Karpas-422 (cell line): Measurements from ENCODE around the gene OR11L1. TPM values are rescaled to one million over a fixed set of nuclear protein-coding genes. Genes with fewer than 3 reads are reported as not detected.

ENCODE experiments used
- DNase-seq: peaks from one replicate; pipeline ENCODE4 v3.0.0-alpha.2; 2015
- H2AFZ ChIP-seq: fragments of 200-600 bp; sonication (generic); 2 replicates; pipeline ENCODE4 v1.6.1; 2014; ENCODE audit warnings: antibody characterized with exemption, low read length, mixed read lengths
- H3K27ac ChIP-seq: fragments of 200-600 bp; sonication (generic); 2 replicates; pipeline ENCODE4 v1.5.1; 2014; ENCODE audit warnings: mild to moderate bottlenecking, low read length, moderate library complexity
- H3K27me3 ChIP-seq: fragments of 200-600 bp; sonication (generic); 2 replicates; pipeline ENCODE4 v1.6.1; 2014; ENCODE audit warnings: low read length, mixed read lengths
- H3K36me3 ChIP-seq: fragments of 200-600 bp; sonication (generic); 2 replicates; pipeline ENCODE4 v1.6.1; 2014; ENCODE audit warnings: low read length, mixed read lengths; ENCODE audit not compliant: insufficient read depth
- H3K4me1 ChIP-seq: fragments of 200-600 bp; sonication (generic); 2 replicates; pipeline ENCODE4 v1.6.1; 2014; ENCODE audit warnings: mild to moderate bottlenecking, low read length, mixed read lengths
- H3K4me2 ChIP-seq: fragments of 200-600 bp; sonication (generic); 2 replicates; pipeline ENCODE4 v1.6.1; 2014; ENCODE audit warnings: low read length, low read depth, mild to moderate bottlenecking; ENCODE audit not compliant: poor library complexity, severe bottlenecking
- H3K4me3 ChIP-seq: fragments of 200-600 bp; sonication (generic); 2 replicates; pipeline ENCODE4 v1.5.1; 2014; ENCODE audit warnings: mild to moderate bottlenecking, antibody characterized with exemption, low read length, mixed read lengths
- H3K79me2 ChIP-seq: fragments of 200-600 bp; sonication (generic); 2 replicates; pipeline ENCODE4 v1.6.1; 2014; ENCODE audit warnings: mild to moderate bottlenecking, low read length, mixed read lengths
- H3K9ac ChIP-seq: fragments of 200-600 bp; sonication (generic); 2 replicates; pipeline ENCODE4 v1.6.0; 2014; ENCODE audit warnings: low read length
- H3K9me2 ChIP-seq: fragments of 200-600 bp; sonication (generic), shearing (Covaris generic); replicated peaks from 2 replicates; pipeline ENCODE4 v1.6.0; 2014; ENCODE audit warnings: mild to moderate bottlenecking, low read length, moderate library complexity; ENCODE audit not compliant: insufficient read depth
- H3K9me3 ChIP-seq: fragments of 300-700, 200-600 bp; sonication (generic); 2 replicates; pipeline ENCODE4 v1.6.1; 2014; ENCODE audit warnings: low read length, mixed read lengths
- H4K20me1 ChIP-seq: fragments of 200-600 bp; sonication (generic); 2 replicates; pipeline ENCODE4 v1.6.1; 2014; ENCODE audit warnings: mild to moderate bottlenecking, antibody characterized with exemption, low read length, low read depth; ENCODE audit not compliant: insufficient read depth
- total RNA-seq: library from RNA; depleted of rRNA; stranded (reverse); fragments of >200 nt; shearing (Covaris generic); gene quantifications from 2 replicates; pipeline ENCODE4 v1.2.3, GENCODE V29; 2014; ENCODE audit warnings: low replicate concordance; rRNA removed

OR11L1 gene, protein sequence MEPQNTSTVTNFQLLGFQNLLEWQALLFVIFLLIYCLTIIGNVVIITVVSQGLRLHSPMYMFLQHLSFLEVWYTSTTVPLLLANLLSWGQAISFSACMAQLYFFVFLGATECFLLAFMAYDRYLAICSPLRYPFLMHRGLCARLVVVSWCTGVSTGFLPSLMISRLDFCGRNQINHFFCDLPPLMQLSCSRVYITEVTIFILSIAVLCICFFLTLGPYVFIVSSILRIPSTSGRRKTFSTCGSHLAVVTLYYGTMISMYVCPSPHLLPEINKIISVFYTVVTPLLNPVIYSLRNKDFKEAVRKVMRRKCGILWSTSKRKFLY
- not detected in 2 replicates for total RNA-seq

GRCh38 chr1:247841796-247842195 lies at the start of gene OR11L1:
Gene OR11L1 (minus strand): TSS chr1:247841896. CDS start chr1:247841896, 0 bp downstream.
- no peak within 1 kb of the TSS for H3K4me3 ChIP-seq
- no peak within 1 kb of the TSS for H3K9ac ChIP-seq
- no peaks in the 10 kb centered on the region for H3K79me2 ChIP-seq
- H3K27ac ChIP-seq: no peak within 1 kb of the TSS
- H2AFZ ChIP-seq: no peak within 1 kb of the TSS
- no peak for DNase-seq
- H3K9me3 ChIP-seq: no peaks in the 10 kb centered on the region
- no peaks in the 10 kb centered on the region for H3K9me2 ChIP-seq
- H4K20me1 ChIP-seq: no peaks in the 10 kb centered on the region
- H3K27me3 ChIP-seq: no peaks in the 10 kb centered on the region
- no peaks in the 10 kb centered on the region for H3K4me1 ChIP-seq
- no peak within 1 kb of the TSS for H3K4me2 ChIP-seq
- H3K36me3 ChIP-seq: no peaks in the 10 kb centered on the region

GRCh38 chr1:247884797-247885413 lies 43.2 kb upstream of the OR11L1 start:
- Histone ChIP-seq H3K9me3 (no peaks in the 10 kb centered on the region), H3K9me2 (no peaks in the 10 kb centered on the region), H2AFZ (no peak overlapping the region), H3K4me2 (no peak overlapping the region), H3K79me2 (no peaks in the 10 kb centered on the region), H3K27me3 (no peaks in the 10 kb centered on the region), H3K4me1 (no peaks in the 10 kb centered on the region), H3K9ac (no peak overlapping the region), H3K36me3 (no peaks in the 10 kb centered on the region), H3K4me3 (no peak overlapping the region), H4K20me1 (no peaks in the 10 kb centered on the region), H3K27ac (no peak overlapping the region)
- no peak for DNase-seq

DNA sequence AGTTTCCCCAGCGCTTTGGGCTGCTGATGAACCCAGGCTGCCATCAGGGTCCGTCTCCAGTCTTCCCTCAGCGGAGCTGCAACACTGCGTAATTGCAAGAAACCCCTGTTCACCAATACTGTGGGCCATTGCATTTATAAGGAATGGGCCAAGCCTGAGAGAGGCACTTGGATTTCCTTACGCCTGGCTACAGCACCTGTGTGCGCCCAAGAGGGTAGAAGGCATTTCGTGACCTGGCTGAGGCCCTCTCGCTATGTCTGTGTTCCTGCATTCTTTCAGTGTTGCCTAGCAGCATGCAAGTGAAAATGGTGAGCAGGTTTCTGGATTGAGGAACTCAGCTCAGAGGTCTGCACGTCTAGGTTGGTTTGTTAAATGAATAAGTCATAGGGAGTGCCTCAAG lies 41.6 kb upstream of the OR11L1 start:
- Histone ChIP-seq H3K4me2 (no peak overlapping the region), H2AFZ (no peak overlapping the region), H3K4me1 (no peaks in the 10 kb centered on the region), H3K9ac (no peak overlapping the region), H3K27ac (no peak overlapping the region), H3K36me3 (no peaks in the 10 kb centered on the region), H4K20me1 (no peaks in the 10 kb centered on the region), H3K9me2 (no peaks in the 10 kb centered on the region), H3K9me3 (no peaks in the 10 kb centered on the region), H3K27me3 (no peaks in the 10 kb centered on the region), H3K4me3 (no peak overlapping the region), H3K79me2 (no peaks in the 10 kb centered on the region)
- no peak for DNase-seq

DNA sequence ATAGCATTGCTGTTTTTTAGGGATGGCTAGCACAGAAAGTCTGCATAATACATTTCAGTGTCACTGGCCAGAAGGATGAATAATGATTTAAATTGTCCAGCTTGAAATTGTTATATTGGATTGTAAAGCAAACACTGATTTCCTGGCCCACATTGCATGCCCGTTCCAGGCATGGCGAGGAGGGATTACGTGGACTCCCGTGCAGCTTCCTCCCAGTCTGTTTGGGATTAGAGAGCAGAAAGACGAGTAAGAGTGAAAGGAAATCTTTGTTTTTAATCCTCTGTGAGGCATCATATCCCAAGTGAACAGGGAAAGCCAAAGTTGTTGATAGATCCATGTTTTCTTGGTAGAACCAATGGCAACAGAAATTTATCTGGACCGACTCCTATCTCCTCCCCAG lies 23.7 kb upstream of the OR11L1 start:
- Histone ChIP-seq H3K4me2 (no peak overlapping the region), H3K27ac (no peak overlapping the region), H3K36me3 (no peaks in the 10 kb centered on the region), H3K27me3 (no peaks in the 10 kb centered on the region), H3K9me2 (no peaks in the 10 kb centered on the region), H3K4me3 (no peak overlapping the region), H3K9ac (no peak overlapping the region), H3K4me1 (no peaks in the 10 kb centered on the region), H2AFZ (no peak overlapping the region), H3K9me3 (peaks cover 10% of the 10 kb centered on the region), H4K20me1 (no peaks in the 10 kb centered on the region), H3K79me2 (no peaks in the 10 kb centered on the region)
- no peak for DNase-seq

- DNase-seq: no peak
- H3K9ac ChIP-seq: no peak overlapping the region
- no peaks in the 10 kb centered on the region for H3K4me1 ChIP-seq
- no peaks in the 10 kb centered on the region for H3K79me2 ChIP-seq
- H3K36me3 ChIP-seq: no peaks in the 10 kb centered on the region
- no peak overlapping the region for H2AFZ ChIP-seq
- peaks cover 2% of the 10 kb centered on the region for H3K9me3 ChIP-seq
- H4K20me1 ChIP-seq: no peaks in the 10 kb centered on the region
- H3K9me2 ChIP-seq: no peaks in the 10 kb centered on the region
- no peak overlapping the region for H3K4me2 ChIP-seq
- H3K4me3 ChIP-seq: no peak overlapping the region
- H3K27ac ChIP-seq: no peak overlapping the region
- H3K27me3 ChIP-seq: no peaks in the 10 kb centered on the region
Measured at GRCh38 chr1:247864644-247865043, 22.9 kb upstream of the OR11L1 start.

DNA sequence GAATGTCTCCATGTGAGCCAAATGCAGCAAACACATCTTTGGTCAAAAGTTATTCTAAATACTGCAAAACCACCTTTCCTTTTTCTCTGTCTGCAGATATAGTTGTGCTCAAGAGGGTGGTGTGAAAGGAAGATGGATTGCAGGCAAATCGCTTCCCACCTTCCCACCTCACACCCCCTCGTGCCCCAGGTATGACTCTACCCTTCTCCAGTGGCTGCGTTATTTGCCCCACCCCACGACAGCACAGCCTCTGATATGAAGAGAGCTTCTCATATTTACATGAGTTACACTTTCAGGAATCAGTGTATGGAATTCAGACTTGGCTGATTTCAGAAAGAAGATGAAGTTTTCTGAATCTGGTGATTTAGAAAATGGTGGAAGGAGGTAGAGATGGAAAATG lies 21.1 kb upstream of the OR11L1 start:
- H3K79me2 ChIP-seq: no peaks in the 10 kb centered on the region
- DNase-seq: no peak
- no peaks in the 10 kb centered on the region for H3K9me3 ChIP-seq
- no peak overlapping the region for H3K4me2 ChIP-seq
- H3K9me2 ChIP-seq: no peaks in the 10 kb centered on the region
- H3K36me3 ChIP-seq: no peaks in the 10 kb centered on the region
- H2AFZ ChIP-seq: no peak overlapping the region
- no peak overlapping the region for H3K4me3 ChIP-seq
- no peak overlapping the region for H3K9ac ChIP-seq
- no peaks in the 10 kb centered on the region for H3K27me3 ChIP-seq
- H3K27ac ChIP-seq: no peak overlapping the region
- H4K20me1 ChIP-seq: no peaks in the 10 kb centered on the region
- no peaks in the 10 kb centered on the region for H3K4me1 ChIP-seq

DNA sequence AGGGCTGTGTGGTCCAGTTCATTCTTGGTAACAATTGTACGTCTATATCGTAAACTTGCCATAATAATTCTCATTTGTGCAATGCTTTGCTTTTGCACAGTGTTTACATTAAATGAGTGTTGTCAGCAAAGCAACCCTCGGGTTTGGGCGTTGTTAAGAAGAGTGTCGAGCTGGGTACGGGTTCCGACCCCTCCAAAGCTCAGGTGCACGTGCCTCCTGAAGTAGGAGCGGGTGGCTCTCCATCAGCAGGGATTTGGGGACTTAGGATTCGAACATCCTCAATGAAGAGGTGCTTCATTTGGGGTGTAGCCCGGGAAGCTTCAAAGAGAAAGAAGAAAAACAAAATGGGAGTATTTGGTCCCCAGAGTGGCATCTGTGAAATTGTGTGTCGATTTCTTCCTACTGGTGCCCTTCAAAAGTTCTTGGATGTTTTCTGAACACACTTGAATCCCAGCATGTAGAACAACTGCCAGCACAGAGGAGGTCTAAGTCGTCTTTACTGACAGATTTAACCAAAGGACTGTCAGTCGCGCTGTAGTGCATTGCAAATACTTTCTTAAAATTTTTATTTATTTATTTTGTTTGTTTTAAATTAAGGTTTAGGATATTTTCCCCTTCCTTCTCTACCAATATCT lies 16.4 kb upstream of the OR11L1 start:
- Histone ChIP-seq H3K4me3 (no peak overlapping the region), H3K9me2 (no peaks in the 10 kb centered on the region), H3K4me2 (no peak overlapping the region), H3K4me1 (no peaks in the 10 kb centered on the region), H3K27me3 (no peaks in the 10 kb centered on the region), H3K9ac (no peak overlapping the region), H4K20me1 (no peaks in the 10 kb centered on the region), H3K36me3 (no peaks in the 10 kb centered on the region), H3K79me2 (no peaks in the 10 kb centered on the region), H3K9me3 (no peaks in the 10 kb centered on the region), H3K27ac (no peak overlapping the region), H2AFZ (no peak overlapping the region)
- DNase-seq: no peak
